ENCODE data around the gene POLK.

DNA sequence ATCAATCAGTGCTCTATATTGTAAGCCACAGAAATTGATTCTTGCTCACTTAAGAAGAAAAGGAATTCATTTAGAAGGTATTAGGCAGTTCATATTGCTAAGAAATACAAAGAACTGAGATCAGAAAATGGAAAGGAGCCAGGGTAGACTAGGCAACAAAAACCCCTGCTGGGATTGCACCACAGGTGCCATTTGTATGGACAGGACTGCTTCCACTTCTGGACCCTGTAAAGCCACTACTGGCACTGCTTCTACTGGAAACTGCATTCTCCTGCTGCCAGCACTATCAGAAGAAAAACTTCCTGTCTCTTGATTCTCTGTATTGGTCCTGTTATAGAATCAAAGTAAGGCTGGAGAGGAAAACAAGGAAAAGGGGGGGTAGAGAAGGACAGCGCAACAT, 46.2 kb upstream of the POLK start:
- no peak for TF ChIP-seq CTCF (conservative IDR thresholded peaks at IDR 0.05; ENCODE audit: low read length)
- no peak for TF ChIP-seq EZH2phosphoT487 (IDR thresholded peaks at IDR 0.05; ENCODE audit: borderline replicate concordance, low read depth, low read length)
